Activated naive CD8-positive, alpha-beta T cell (primary cell): Measurements from ENCODE around the gene DNLZ.
"Not testable (repeated sequence)": the region's sequence is repeated elsewhere in the genome, so short reads cannot be mapped to it uniquely, and the experiment has no call there.

Source experiments
- H3K27ac Mint-ChIP-seq: one replicate; pipeline ENCODE4 v1.8.0; 2021; ENCODE audit warnings: mixed read lengths
- H3K27me3 Mint-ChIP-seq: one replicate; pipeline ENCODE4 v1.8.0; 2021; ENCODE audit warnings: mixed read lengths
- H3K36me3 Mint-ChIP-seq: one replicate; pipeline ENCODE4 v1.8.0; 2021; ENCODE audit warnings: mixed read lengths
- H3K4me1 Mint-ChIP-seq: one replicate; pipeline ENCODE4 v1.8.0; 2021; ENCODE audit warnings: low read depth, mixed read lengths
- H3K4me3 Mint-ChIP-seq: one replicate; pipeline ENCODE4 v1.8.0; 2021; ENCODE audit warnings: mild to moderate bottlenecking, mixed read lengths
- H3K9me3 Mint-ChIP-seq: one replicate; pipeline ENCODE4 v1.8.0; 2021; ENCODE audit warnings: low read depth, mixed read lengths

Gene DNLZ

DNA sequence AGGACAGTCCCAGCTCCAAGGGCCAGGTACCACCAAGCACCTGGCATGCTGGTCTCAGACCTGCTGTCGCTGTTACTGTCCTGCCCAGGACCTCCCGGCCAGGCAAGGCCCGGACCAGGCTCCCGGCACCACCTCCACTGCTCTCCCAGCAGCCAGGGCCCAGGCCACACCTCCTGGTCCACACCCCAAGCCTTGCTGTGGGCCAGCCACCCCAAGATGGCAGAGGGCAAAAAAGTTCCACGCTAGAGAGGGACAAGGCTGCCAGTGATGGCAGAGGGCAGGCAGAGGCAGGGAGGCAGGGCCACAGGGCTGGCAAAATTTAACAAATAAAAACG, 1.1 kb downstream of the DNLZ start:
- Mint-ChIP-seq H3K9me3 (no peaks in the 10 kb centered on the region), H3K27me3 (no peaks in the 10 kb centered on the region), H3K4me3 (peak overlapping the region; percentile 83), H3K36me3 (no peaks in the 10 kb centered on the region), H3K27ac (no peak overlapping the region), H3K4me1 (peaks cover 5% of the 10 kb centered on the region)

DNA sequence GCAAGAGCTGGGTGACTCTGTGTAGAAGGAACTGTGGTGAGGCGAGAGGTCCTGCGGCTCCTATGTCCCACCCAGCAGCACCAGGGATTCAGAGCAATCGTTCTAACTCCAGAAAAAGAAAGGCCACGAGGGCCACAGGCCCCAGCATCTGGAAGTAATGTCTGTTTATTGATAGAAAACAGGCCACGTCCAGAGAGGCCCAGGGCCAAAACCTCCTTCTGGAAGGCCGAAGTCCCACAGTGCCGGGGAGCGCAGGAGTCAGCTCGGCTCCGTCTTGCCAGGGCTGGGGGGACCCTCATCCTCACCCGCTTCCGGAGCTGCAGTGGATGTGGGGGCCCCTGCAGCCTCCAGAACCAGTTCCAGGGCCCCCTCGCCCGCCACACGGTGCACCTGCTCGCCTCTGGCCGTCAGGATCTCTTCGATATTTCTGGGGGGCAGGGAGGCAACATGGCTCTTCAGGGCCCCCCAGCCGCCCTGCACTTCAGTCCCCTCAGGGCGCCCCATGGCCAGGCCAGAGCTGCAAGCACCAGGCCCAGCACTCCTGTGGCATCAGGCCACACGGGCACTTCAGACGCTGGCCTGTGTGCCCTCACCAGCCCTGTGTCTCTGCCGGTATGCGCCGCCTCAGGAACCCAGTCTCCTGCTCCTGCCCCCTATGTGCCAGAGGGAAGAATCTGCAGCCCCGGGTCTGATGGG, 1.6 kb downstream of the DNLZ start:
- H3K36me3 Mint-ChIP-seq: no peaks in the 10 kb centered on the region
- H3K27ac Mint-ChIP-seq: no peak overlapping the region
- no peaks in the 10 kb centered on the region for H3K27me3 Mint-ChIP-seq
- H3K9me3 Mint-ChIP-seq: no peaks in the 10 kb centered on the region
- H3K4me3 Mint-ChIP-seq: no peak overlapping the region
- H3K4me1 Mint-ChIP-seq: peaks cover 5% of the 10 kb centered on the region

- no peaks in the 10 kb centered on the region for H3K9me3 Mint-ChIP-seq
- H3K4me1 Mint-ChIP-seq: peaks cover 5% of the 10 kb centered on the region
- H3K27ac Mint-ChIP-seq: no peak overlapping the region
- H3K36me3 Mint-ChIP-seq: no peaks in the 10 kb centered on the region
- H3K4me3 Mint-ChIP-seq: no peak overlapping the region
- H3K27me3 Mint-ChIP-seq: no peaks in the 10 kb centered on the region
These were observed 2.3 kb downstream of the DNLZ start for GRCh38 chr9:136361047-136361753.

GRCh38 chr9:136359774-136360718, 3.5 kb downstream of the DNLZ start:
- Mint-ChIP-seq H3K27me3 (no peaks in the 10 kb centered on the region), H3K4me3 (no peak overlapping the region), H3K27ac (no peak overlapping the region), H3K36me3 (no peaks in the 10 kb centered on the region), H3K9me3 (no peaks in the 10 kb centered on the region), H3K4me1 (peaks cover 3% of the 10 kb centered on the region)

GRCh38 chr9:136358888-136359287, 4.7 kb downstream of the DNLZ start:
- Mint-ChIP-seq H3K4me3 (no peak overlapping the region), H3K4me1 (peaks cover 3% of the 10 kb centered on the region), H3K9me3 (no peaks in the 10 kb centered on the region), H3K36me3 (no peaks in the 10 kb centered on the region), H3K27me3 (no peaks in the 10 kb centered on the region), H3K27ac (no peak overlapping the region)

DNA sequence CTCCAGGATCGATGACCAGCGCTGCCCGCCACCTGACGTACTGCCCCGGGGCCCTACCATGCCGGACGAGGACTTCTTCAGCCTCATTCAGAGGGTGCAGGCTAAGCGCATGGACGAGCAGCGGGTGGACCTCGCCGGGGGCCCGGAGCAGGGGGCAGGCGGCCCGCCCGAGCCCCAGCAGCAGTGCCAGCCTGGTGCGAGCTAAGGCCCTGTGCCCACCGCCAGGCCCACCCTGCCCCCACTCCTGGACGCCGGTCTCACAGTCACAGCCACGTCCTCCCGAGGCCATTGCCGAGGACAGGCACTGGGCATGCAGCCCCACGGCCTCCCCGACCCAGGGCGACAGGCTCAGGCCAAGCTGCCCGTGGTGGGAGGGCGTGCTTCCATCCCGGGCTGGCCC, 5.5 kb downstream of the DNLZ start:
- no peak overlapping the region for H3K27ac Mint-ChIP-seq
- H3K9me3 Mint-ChIP-seq: no peaks in the 10 kb centered on the region
- peaks cover 3% of the 10 kb centered on the region for H3K4me1 Mint-ChIP-seq
- no peak overlapping the region for H3K4me3 Mint-ChIP-seq
- no peaks in the 10 kb centered on the region for H3K36me3 Mint-ChIP-seq
- H3K27me3 Mint-ChIP-seq: no peaks in the 10 kb centered on the region

- H3K27ac Mint-ChIP-seq: no peak overlapping the region
- no peaks in the 10 kb centered on the region for H3K36me3 Mint-ChIP-seq
- no peaks in the 10 kb centered on the region for H3K9me3 Mint-ChIP-seq
- no peaks in the 10 kb centered on the region for H3K4me1 Mint-ChIP-seq
- no peak overlapping the region for H3K4me3 Mint-ChIP-seq
- H3K27me3 Mint-ChIP-seq: no peaks in the 10 kb centered on the region
These were observed 6.3 kb downstream of the DNLZ start for GRCh38 chr9:136357202-136357725.

GRCh38 chr9:136355616-136356557, 7.7 kb downstream of the DNLZ start:
- Mint-ChIP-seq H3K27ac (no peak overlapping the region), H3K27me3 (no peaks in the 10 kb centered on the region), H3K9me3 (no peaks in the 10 kb centered on the region), H3K4me3 (no peak overlapping the region), H3K4me1 (no peaks in the 10 kb centered on the region), H3K36me3 (no peaks in the 10 kb centered on the region)

GRCh38 chr9:136354592-136355085, 8.9 kb downstream of the DNLZ start:
- Mint-ChIP-seq H3K4me3 (no peak overlapping the region), H3K27ac (no peak overlapping the region), H3K36me3 (no peaks in the 10 kb centered on the region), H3K27me3 (no peaks in the 10 kb centered on the region), H3K4me1 (no peaks in the 10 kb centered on the region), H3K9me3 (no peaks in the 10 kb centered on the region)

- Mint-ChIP-seq H3K27me3 (no peaks in the 10 kb centered on the region), H3K4me1 (no peaks in the 10 kb centered on the region), H3K36me3 (no peaks in the 10 kb centered on the region), H3K27ac (no peak overlapping the region), H3K4me3 (no peak overlapping the region), H3K9me3 (no peaks in the 10 kb centered on the region)
These were observed 9.6 kb downstream of the DNLZ start for GRCh38 chr9:136353757-136354488.

GRCh38 chr9:136353088-136353487, 10.5 kb downstream of the DNLZ start:
- Mint-ChIP-seq H3K4me3 (no peak overlapping the region), H3K27me3 (no peaks in the 10 kb centered on the region), H3K36me3 (no peaks in the 10 kb centered on the region), H3K9me3 (no peaks in the 10 kb centered on the region), H3K4me1 (no peaks in the 10 kb centered on the region), H3K27ac (no peak overlapping the region)

- Mint-ChIP-seq H3K36me3 (no peaks in the 10 kb centered on the region), H3K27me3 (no peaks in the 10 kb centered on the region), H3K4me1 (no peaks in the 10 kb centered on the region), H3K27ac (no peak overlapping the region), H3K9me3 (no peaks in the 10 kb centered on the region), H3K4me3 (no peak overlapping the region)
These were observed 10.9 kb downstream of the DNLZ start for GRCh38 chr9:136352682-136353081.

DNA sequence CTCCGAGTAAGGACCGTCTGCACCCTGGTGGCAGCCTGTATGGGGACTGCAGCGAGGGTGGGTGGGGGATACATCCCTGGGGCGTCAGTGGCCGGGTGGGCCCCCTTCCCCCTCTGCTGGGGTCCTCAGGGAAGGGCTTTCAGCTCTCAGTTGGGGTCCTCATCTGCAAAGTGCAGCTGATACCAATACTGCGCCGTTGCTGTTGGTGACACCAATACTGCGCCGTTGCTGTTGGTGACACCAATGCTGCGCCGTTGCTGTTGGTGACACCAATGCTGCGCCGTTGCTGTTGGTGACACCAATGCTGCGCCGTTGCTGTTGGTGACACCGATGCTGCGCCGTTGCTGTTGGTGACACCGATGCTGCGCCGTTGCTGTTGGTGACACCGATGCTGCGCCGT, 11.7 kb downstream of the DNLZ start:
- H3K27ac Mint-ChIP-seq, H3K4me1 Mint-ChIP-seq, H3K36me3 Mint-ChIP-seq, H3K4me3 Mint-ChIP-seq, H3K9me3 Mint-ChIP-seq, H3K27me3 Mint-ChIP-seq: not testable (repeated sequence)
